ENCODE data around the gene TMEM88. TPM values are rescaled to one million over a fixed set of nuclear protein-coding genes. Genes with fewer than 3 reads are reported as not detected.

TMEM88 gene
- total and polyA plus RNA-seq, 2 of the 8 experiments (the other 6 are each of a cell fraction or from before 2014, with no cell fraction given), result 0.69 to 8.8 TPM

DNA sequence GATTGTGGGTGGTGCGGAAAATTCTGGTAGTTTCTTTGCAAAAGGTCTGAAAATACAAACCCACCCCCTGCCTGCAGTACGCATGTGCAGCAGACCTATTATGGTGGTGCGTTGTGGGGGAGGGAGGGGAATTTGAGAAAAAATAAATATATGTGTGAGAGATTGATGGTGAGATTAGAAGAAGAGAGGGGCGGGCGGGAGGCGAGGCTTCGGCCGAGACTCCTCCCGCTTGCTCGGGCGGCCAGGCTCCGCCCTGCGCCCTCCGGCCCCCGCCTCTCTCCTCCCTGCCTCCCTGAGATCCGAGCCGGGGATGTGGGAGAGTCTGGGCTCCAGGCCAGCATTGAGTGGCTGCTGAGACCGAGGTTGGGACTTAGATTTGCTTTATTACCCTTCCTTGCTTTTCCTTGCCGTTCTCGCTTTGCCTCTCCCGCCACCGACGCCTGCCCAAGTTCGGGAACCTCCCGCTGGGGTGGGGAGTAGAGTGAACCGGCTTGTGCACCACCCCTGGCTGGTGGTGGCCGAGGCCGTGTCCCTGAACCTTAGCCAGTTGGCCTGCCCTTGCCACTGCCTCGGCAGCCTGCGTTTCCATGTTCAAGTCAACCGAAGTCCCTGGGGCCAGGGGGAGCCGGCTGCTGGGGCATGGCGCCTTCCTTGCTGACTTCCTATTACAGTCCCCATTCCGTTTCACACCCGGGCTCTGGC is 32.8 kb downstream of the TMEM88 start:
- Histone ChIP-seq H3K36me3 (ENCODE audit: control insufficient read depth in 2 of 4, insufficient read depth in 4 of 4, low read length in 3 of 4) (peaks cover 0 to 4% (median 0%) of the 10 kb centered on the region in 4 experiments; a peak in 1 of 8 replicates), H3K14ac (ENCODE audit: insufficient read length) (no peak overlapping the region), H3K18ac (ENCODE audit: extremely low read depth, low read length) (peak overlapping the region; percentile 63), H3K79me1 (ENCODE audit: low read depth, low read length) (no peaks in the 10 kb centered on the region), H3K27ac (ENCODE audit: low read depth, low read length) (no peak overlapping the region), H3K56ac (replicated peaks; ENCODE audit: insufficient read length, low read depth, low read length) (no peak overlapping the region), H3K23ac (ENCODE audit: insufficient read length) (no peak overlapping the region), H2AFZ (ENCODE audit: low read length) (peak overlapping the region; percentile 87), H4K91ac (replicated peaks; ENCODE audit: insufficient read length, low read length) (peak overlapping the region; percentile 45), H2BK120ac (replicated peaks; ENCODE audit: low read depth, low read length) (no peak overlapping the region), H3K27me3 (replicated peaks in 1 of 4; ENCODE audit: control insufficient read depth in 3 of 4, extremely low read depth in 1 of 4, insufficient read depth in 3 of 4, low read length in 3 of 4) (peaks cover 0 to 10% (median 3%) of the 10 kb centered on the region in 4 experiments; a peak in 3 of 7 replicates), H3K4ac (replicated peaks; ENCODE audit: insufficient read length, low read depth, low read length) (no peak overlapping the region), H2BK20ac (ENCODE audit: low read length) (peak overlapping the region; percentile 48; the same call in 1 of the 2 replicates), H3K23me2 (ENCODE audit: low read depth, low read length) (peaks cover 24% of the 10 kb centered on the region), H4K8ac (ENCODE audit: extremely low read depth, insufficient read depth, low read length) (no peak overlapping the region; the same call in 1 of the 2 replicates), H2BK5ac (ENCODE audit: low read depth, low read length) (peak overlapping the region; percentile 95; the same call in 1 of the 2 replicates), H3K4me3 (ENCODE audit: extremely low read depth in 1 of 4, insufficient read depth in 2 of 4, low read depth in 3 of 4, low read length in 4 of 4) (peak overlapping the region; percentile 52 to 83 (median 70)), H4K20me1 (replicated peaks in 1 of 2; ENCODE audit: control insufficient read depth in 1 of 2, insufficient read depth in 2 of 2, low read length in 2 of 2) (no peaks in the 10 kb centered on the region), H3K4me2 (ENCODE audit: insufficient read depth in 1 of 2, low read depth in 2 of 2, low read length in 2 of 2) (peak overlapping the region; percentile 82 to 100), H3K9ac (replicated peaks in 1 of 4; ENCODE audit: extremely low read depth in 1 of 4, low read depth in 3 of 4, low read length in 3 of 4) (peak overlapping the region in 3 of 4 experiments; percentile 35 to 42 (median 35); a peak in 5 of 7 replicates), H3K9me3 (ENCODE audit: insufficient read depth in 2 of 2, low read depth in 1 of 2, low read length in 1 of 2) (no peaks in the 10 kb centered on the region), H2BK12ac (ENCODE audit: low read depth, low read length) (peak overlapping the region; percentile 94; the same call in 1 of the 2 replicates), H4K5ac (ENCODE audit: insufficient read length, low read depth, low read length) (peak overlapping the region; percentile 51), H2AK5ac (ENCODE audit: low read depth, low read length) (no peak overlapping the region; the same call in 1 of the 2 replicates), H3K79me2 (ENCODE audit: control insufficient read depth in 1 of 2, insufficient read depth in 2 of 2, low read length in 2 of 2) (no peaks in the 10 kb centered on the region), H3K4me1 (replicated peaks in 1 of 4; ENCODE audit: control insufficient read depth in 3 of 4, insufficient read depth in 4 of 4, low read length in 3 of 4) (peaks cover 9 to 30% (median 17%) of the 10 kb centered on the region in 4 experiments), H2BK15ac (ENCODE audit: low read length) (peak overlapping the region; percentile 19; the same call in 1 of the 2 replicates)
- FAIRE-seq, result no peak
- ChIA-PET CTCF (ENCODE audit: partially characterized antibody) (interaction anchor here (1.2 kb wide), 1 partner anchor 23 kb away, joined by 3 read pairs; no protein-coding TSS in a partner anchor), POLR2A (ENCODE audit: partially characterized antibody) (no interaction called here)
- peak in 1 of 2 experiments; percentile 77 for DNase-seq (ENCODE audit: low read depth in 1 of 2, low spot score in 2 of 2)
- 6 to 96% methylated on average over 3 to 29 of the region's 35 CpGs for WGBS, 2 experiments (ENCODE audit: extremely low coverage in 1 of 2, insufficient coverage in 1 of 2, insufficient read length in 1 of 2, insufficient replicate concordance in 2 of 2, low coverage in 1 of 2, low lambda C conversion rate in 2 of 2, missing lambda C conversion rate in 1 of 2)
- TF ChIP-seq NANOG (IDR thresholded peaks at IDR 0.05; ENCODE audit: insufficient read depth, low read depth, low read length, poor library complexity, severe bottlenecking), result no peak
- TF ChIP-seq SUZ12 (IDR thresholded peaks at IDR 0.05; ENCODE audit: low read length), result no peak
- TF ChIP-seq POLR2AphosphoS5 (IDR thresholded peaks at IDR 0.05; ENCODE audit: low read depth, low read length), result no peak
- 0 out of 2 replicates have a peak, but pooled peaks have one; percentile 12 for TF ChIP-seq TBP (IDR thresholded peaks at IDR 0.05; ENCODE audit: low read depth, low read length)
- TF ChIP-seq SIX5 (IDR thresholded peaks at IDR 0.05; ENCODE audit: low read depth, low read length), result no peak
- TF ChIP-seq CREB1 (IDR thresholded peaks at IDR 0.05), result no peak
- peak; percentile 40 for TF ChIP-seq KDM4A (IDR thresholded peaks at IDR 0.05; ENCODE audit: low read depth, low read length, severe bottlenecking)
- TF ChIP-seq BCL11A (IDR thresholded peaks at IDR 0.05; ENCODE audit: low read depth in 2 of 2, low read length in 2 of 2), result no peak
- TF ChIP-seq POLR2A (IDR thresholded peaks at IDR 0.05; ENCODE audit: control extremely low read depth in 1 of 2, low read depth in 2 of 2, low read length in 2 of 2), result peak in 1 of 2 experiments; percentile 57; a peak in 1 of 3 replicates
- no peak for TF ChIP-seq CHD1 (IDR thresholded peaks at IDR 0.05; ENCODE audit: low read depth, low read length)
- no peak for TF ChIP-seq TEAD4 (IDR thresholded peaks at IDR 0.05; ENCODE audit: low read depth, low read length)
- 0 out of 2 replicates have a peak, but pooled peaks have one; percentile 18 for TF ChIP-seq SP1 (IDR thresholded peaks at IDR 0.05; ENCODE audit: low read depth, low read length)
